PC-3 (cell line): ENCODE data around the gene TNS3. TPM values are rescaled to one million over a fixed set of nuclear protein-coding genes. Genes with fewer than 3 reads are reported as not detected.

Experiments
- ATAC-seq: fragments of 200-7000 bp; cut with Tn5 transposase; 2 replicates; pipeline ENCODE4 v1.9.1; 2020; ENCODE audit warnings: mild to moderate bottlenecking, moderate library complexity
- BruUV-seq: library from RNA; stranded (reverse); fragments of 400-500 nt; replicated peaks from 2 replicates; lab custom pipeline; 2021; lab: Mats Ljungman, UMichigan
- CTCF ChIA-PET: fragments of 300-600 bp; sonication (Branson Sonifier 250); formaldehyde crosslinking; loops from one replicate; lab custom pipeline; 2022; ENCODE audit warnings: antibody characterized with exemption; lab: Charles Lee
- POLR2A ChIA-PET: fragments of 300-600 bp; sonication (Branson Sonifier 250); formaldehyde crosslinking; loops from one replicate; lab custom pipeline; 2022; ENCODE audit warnings: antibody characterized with exemption; ENCODE audit not compliant: unreplicated experiment; lab: Charles Lee
- DNase-seq: peaks from one replicate; pipeline ENCODE4 v3.0.0-alpha.2; 2015
- H2AFZ ChIP-seq: fragments of 300-600 bp; sonication (generic); 2 replicates; pipeline ENCODE4 v1.6.0; 2016; ENCODE audit warnings: antibody characterized with exemption, low read length
- H3F3A ChIP-seq: fragments of 300-600 bp; sonication (generic); one replicate; pipeline ENCODE4 v1.6.0; 2017; ENCODE audit warnings: antibody characterized with exemption, low read length, control low read depth, mild to moderate bottlenecking; ENCODE audit not compliant: unreplicated experiment
- H3K27ac ChIP-seq: fragments of 300-600 bp; sonication (generic); 2 replicates; pipeline ENCODE4 v1.5.1; 2016; ENCODE audit warnings: mild to moderate bottlenecking, low read length
- H3K27me3 ChIP-seq: fragments of 300-600 bp; sonication (generic); 2 replicates; pipeline ENCODE4 v1.6.1; 2016; ENCODE audit warnings: low read length, mixed read lengths
- H3K36me3 ChIP-seq: fragments of 300-600 bp; sonication (generic); 2 replicates; pipeline ENCODE4 v1.6.1; 2016; ENCODE audit warnings: low read depth, mixed run types, low read length, mixed read lengths
- H3K4me1 ChIP-seq: fragments of 300-600 bp; sonication (generic); 2 replicates; pipeline ENCODE4 v1.5.1; 2016; ENCODE audit warnings: low read length; ENCODE audit not compliant: insufficient read depth
- H3K4me2 ChIP-seq: fragments of 300-600 bp; sonication (generic); 2 replicates; pipeline ENCODE4 v1.6.0; 2016; ENCODE audit warnings: low read length
- H3K4me3 ChIP-seq: fragments of 300-600 bp; sonication (generic); 2 replicates; pipeline ENCODE4 v1.5.1; 2016; ENCODE audit warnings: mild to moderate bottlenecking, low read length, mixed read lengths
- H3K79me2 ChIP-seq: fragments of 300-600 bp; sonication (generic); 2 replicates; pipeline ENCODE4 v1.6.1; 2017; ENCODE audit warnings: low read length, mixed read lengths
- H3K9ac ChIP-seq: fragments of 300-600 bp; sonication (generic); 2 replicates; pipeline ENCODE4 v1.6.0; 2016; ENCODE audit warnings: mild to moderate bottlenecking, low read length
- H3K9me2 ChIP-seq: fragments of 300-600 bp; sonication (generic); replicated peaks from 2 replicates; pipeline ENCODE4 v1.6.1; 2016; ENCODE audit warnings: mixed run types, low read length, mixed read lengths
- H3K9me3 ChIP-seq: fragments of 300-600 bp; sonication (generic); 2 replicates; pipeline ENCODE4 v1.6.1; 2016; ENCODE audit warnings: low read length, mixed read lengths
- H4K20me1 ChIP-seq: fragments of 300-600 bp; sonication (generic); 2 replicates; pipeline ENCODE4 v1.6.1; 2016; ENCODE audit warnings: low read length, mixed read lengths
- EZH2 ChIP-seq: fragments of 300-600 bp; sonication (generic); IDR thresholded peaks from one replicate; pipeline ENCODE4 v1.6.1; 2017; ENCODE audit warnings: antibody characterized with exemption, mild to moderate bottlenecking, low read length; ENCODE audit not compliant: unreplicated experiment
- EZH2phosphoT487 ChIP-seq: fragments of 300-600 bp; sonication (generic); IDR thresholded peaks from 2 replicates; pipeline ENCODE4 v1.6.1; 2018; ENCODE audit warnings: mild to moderate bottlenecking, antibody characterized with exemption, low read length, borderline replicate concordance
- intact Hi-C: fragments of 100-400 bp; cut with micrococcal nuclease; formaldehyde crosslinking; loops from 2 replicates; pipeline ENCODE4 v1.9.0; 2023
- total RNA-seq: library from RNA; depleted of rRNA; stranded (reverse); fragments of >200 nt; gene quantifications from 2 replicates; pipeline ENCODE4 v1.2.3, GENCODE V29; 2014
- TF ChIP-seq, protein P1 (sequence below): fragments of 300-600 bp; sonication (generic); conservative IDR thresholded peaks from 2 replicates; pipeline ENCODE4 v1.5.1; 2017; ENCODE audit warnings: antibody characterized with exemption, low read depth, mild to moderate bottlenecking, low read length

The TNS3 gene
- total RNA-seq, 1 experiment from 2014 or later = 72.3 TPM

DNA sequence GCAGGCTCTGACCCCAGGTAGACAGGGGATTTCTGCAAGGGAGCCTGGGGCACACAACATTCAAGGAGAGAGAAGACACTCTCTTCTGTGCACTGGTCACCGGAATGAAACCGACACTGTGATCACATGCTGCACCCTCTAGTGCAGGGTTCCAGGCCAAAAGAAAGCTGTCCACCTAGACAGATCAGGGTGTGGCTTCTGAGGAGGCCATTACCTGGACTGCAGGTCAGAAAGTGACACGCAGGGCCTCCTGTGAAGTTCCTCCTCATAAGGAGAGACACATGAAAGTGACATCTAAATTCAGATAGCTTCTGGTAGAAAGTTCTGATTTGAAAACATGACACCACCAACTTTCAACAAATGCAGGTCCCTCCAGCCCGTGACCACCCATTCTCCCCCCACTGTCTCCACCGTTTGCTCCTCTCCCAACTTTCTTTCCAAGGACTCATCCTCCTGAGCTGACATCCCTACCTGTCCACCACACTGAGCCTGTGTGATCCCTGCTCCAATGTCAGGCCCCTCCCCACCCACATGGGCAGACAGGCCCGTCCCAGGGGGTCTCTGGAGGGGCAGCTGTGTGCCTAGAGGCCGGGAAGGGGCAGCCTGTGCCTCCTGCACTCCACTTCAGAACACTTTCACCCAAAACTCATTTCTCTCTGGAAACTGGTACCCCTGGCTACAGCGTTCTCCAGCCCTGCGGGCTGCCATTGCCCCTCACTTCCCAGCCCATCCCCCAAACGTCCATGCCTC is 198.0 kb downstream of the TNS3 start:
- Histone ChIP-seq H2AFZ (no peak overlapping the region), H3F3A (no peaks in the 10 kb centered on the region), H3K27ac (no peak overlapping the region), H3K9ac (no peak overlapping the region), H3K79me2 (peaks cover 11% of the 10 kb centered on the region), H3K36me3 (peaks cover 18% of the 10 kb centered on the region), H3K9me2 (no peaks in the 10 kb centered on the region), H3K4me1 (peaks cover 26% of the 10 kb centered on the region), H3K4me3 (no peak overlapping the region), H3K27me3 (no peaks in the 10 kb centered on the region), H3K9me3 (no peaks in the 10 kb centered on the region), H4K20me1 (0 out of 2 replicates have a peak, but pooled peaks cover 4% of the 10 kb centered on the region), H3K4me2 (no peak overlapping the region)
- no TSS peak for BruUV-seq
- intact Hi-C loops = no loop called here
- ATAC-seq (no peak), DNase-seq (no peak)
- no peak for TF ChIP-seq EZH2
- TF ChIP-seq EZH2phosphoT487 = no peak
- TF ChIP-seq, protein P1, sequence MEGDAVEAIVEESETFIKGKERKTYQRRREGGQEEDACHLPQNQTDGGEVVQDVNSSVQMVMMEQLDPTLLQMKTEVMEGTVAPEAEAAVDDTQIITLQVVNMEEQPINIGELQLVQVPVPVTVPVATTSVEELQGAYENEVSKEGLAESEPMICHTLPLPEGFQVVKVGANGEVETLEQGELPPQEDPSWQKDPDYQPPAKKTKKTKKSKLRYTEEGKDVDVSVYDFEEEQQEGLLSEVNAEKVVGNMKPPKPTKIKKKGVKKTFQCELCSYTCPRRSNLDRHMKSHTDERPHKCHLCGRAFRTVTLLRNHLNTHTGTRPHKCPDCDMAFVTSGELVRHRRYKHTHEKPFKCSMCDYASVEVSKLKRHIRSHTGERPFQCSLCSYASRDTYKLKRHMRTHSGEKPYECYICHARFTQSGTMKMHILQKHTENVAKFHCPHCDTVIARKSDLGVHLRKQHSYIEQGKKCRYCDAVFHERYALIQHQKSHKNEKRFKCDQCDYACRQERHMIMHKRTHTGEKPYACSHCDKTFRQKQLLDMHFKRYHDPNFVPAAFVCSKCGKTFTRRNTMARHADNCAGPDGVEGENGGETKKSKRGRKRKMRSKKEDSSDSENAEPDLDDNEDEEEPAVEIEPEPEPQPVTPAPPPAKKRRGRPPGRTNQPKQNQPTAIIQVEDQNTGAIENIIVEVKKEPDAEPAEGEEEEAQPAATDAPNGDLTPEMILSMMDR = no peak
- ChIA-PET CTCF (no interaction called here), POLR2A (no interaction called here)

- no TSS peak for BruUV-seq
- Histone ChIP-seq H3K4me3 (no peak overlapping the region), H3K4me2 (no peak overlapping the region), H3K9me2 (no peaks in the 10 kb centered on the region), H3K9me3 (no peaks in the 10 kb centered on the region), H3K9ac (no peak overlapping the region), H3K4me1 (peaks cover 28% of the 10 kb centered on the region), H3F3A (no peaks in the 10 kb centered on the region), H4K20me1 (0 out of 2 replicates have a peak, but pooled peaks cover 4% of the 10 kb centered on the region), H2AFZ (no peak overlapping the region), H3K36me3 (peaks cover 18% of the 10 kb centered on the region), H3K79me2 (peaks cover 14% of the 10 kb centered on the region), H3K27ac (no peak overlapping the region), H3K27me3 (no peaks in the 10 kb centered on the region)
- ChIA-PET POLR2A (no interaction called here), CTCF (no interaction called here)
- TF ChIP-seq, protein P1 = no peak
- no peak for DNase-seq
- intact Hi-C loops = no loop called here
- no peak for ATAC-seq
Measured at GRCh38 chr7:47383072-47383471, 198.8 kb downstream of the TNS3 start.

- Histone ChIP-seq H3K9me3 (no peaks in the 10 kb centered on the region), H3K27ac (no peak overlapping the region), H2AFZ (no peak overlapping the region), H3F3A (no peaks in the 10 kb centered on the region), H3K4me2 (no peak overlapping the region), H3K27me3 (no peaks in the 10 kb centered on the region), H4K20me1 (0 out of 2 replicates have a peak, but pooled peaks cover 4% of the 10 kb centered on the region), H3K4me1 (peaks cover 33% of the 10 kb centered on the region), H3K4me3 (no peak overlapping the region), H3K9me2 (no peaks in the 10 kb centered on the region), H3K36me3 (peaks cover 18% of the 10 kb centered on the region), H3K79me2 (peaks cover 14% of the 10 kb centered on the region), H3K9ac (no peak overlapping the region)
- BruUV-seq = no TSS peak
- POLR2A ChIA-PET = no interaction called here
- no peak for DNase-seq
- intact Hi-C loops = no loop called here
- TF ChIP-seq EZH2 = no peak
- TF ChIP-seq EZH2phosphoT487 = no peak
- TF ChIP-seq, protein P1 = no peak
- CTCF ChIA-PET = no interaction called here
- ATAC-seq = no peak
Measured at GRCh38 chr7:47382200-47382599, 199.7 kb downstream of the TNS3 start.
